ENCODE data around the gene C4orf50. TPM values are rescaled to one million over a fixed set of nuclear protein-coding genes. Genes with fewer than 3 reads are reported as not detected.

Gene C4orf50
- total RNA-seq, 1 donor from 2014 or later = not detected

DNA sequence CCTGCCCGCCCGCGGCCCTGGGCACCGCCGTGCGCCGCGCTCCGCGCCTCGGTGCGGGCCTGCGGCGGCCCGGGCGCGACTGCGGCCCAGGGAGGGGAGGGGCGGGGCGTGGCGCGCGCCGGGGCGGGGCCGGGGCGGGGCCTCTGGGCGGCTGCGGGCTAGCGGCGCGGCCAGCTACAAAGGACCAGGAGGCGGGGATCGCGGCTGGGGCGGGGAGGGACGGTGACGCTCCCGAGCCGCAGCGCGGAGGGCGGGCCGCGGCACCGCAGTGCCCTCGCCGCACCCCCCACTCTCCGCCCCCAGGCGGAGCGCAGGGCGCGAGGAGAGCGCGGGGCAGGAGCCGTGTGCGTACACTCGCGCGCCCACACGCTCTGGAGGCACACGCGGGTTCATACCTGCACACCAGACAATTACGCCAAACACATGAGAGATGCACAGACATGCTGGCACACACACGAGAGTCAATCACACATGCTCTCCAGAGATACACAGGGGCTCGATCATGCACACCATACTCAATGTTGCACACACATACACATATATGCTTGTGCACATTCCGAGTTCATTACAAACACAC, 125.1 kb downstream of the C4orf50 start, which contains the start of gene CRMP1:
Gene CRMP1, minus strand, starts transcription at position 83 of the 577 bp plus-strand sequence. CDS start 117 bp downstream, outside the sequence.
- Histone ChIP-seq H3K9me3 (replicated peaks) (peaks cover 10% of the 10 kb centered on the region), H3K36me3 (no peaks in the 10 kb centered on the region), H3K4me1 (peaks cover 24% of the 10 kb centered on the region), H3K4me3 (peak within 1 kb of the TSS; percentile 49), H3K27me3 (ENCODE audit: low read depth) (peaks cover 98% of the 10 kb centered on the region), H3K27ac (replicated peaks) (no peak within 1 kb of the TSS)
- TF ChIP-seq, protein P1, sequence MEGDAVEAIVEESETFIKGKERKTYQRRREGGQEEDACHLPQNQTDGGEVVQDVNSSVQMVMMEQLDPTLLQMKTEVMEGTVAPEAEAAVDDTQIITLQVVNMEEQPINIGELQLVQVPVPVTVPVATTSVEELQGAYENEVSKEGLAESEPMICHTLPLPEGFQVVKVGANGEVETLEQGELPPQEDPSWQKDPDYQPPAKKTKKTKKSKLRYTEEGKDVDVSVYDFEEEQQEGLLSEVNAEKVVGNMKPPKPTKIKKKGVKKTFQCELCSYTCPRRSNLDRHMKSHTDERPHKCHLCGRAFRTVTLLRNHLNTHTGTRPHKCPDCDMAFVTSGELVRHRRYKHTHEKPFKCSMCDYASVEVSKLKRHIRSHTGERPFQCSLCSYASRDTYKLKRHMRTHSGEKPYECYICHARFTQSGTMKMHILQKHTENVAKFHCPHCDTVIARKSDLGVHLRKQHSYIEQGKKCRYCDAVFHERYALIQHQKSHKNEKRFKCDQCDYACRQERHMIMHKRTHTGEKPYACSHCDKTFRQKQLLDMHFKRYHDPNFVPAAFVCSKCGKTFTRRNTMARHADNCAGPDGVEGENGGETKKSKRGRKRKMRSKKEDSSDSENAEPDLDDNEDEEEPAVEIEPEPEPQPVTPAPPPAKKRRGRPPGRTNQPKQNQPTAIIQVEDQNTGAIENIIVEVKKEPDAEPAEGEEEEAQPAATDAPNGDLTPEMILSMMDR (IDR thresholded peaks at IDR 0.05; ENCODE audit: borderline replicate concordance) = no peak
- DNase-seq = no peak
- intact Hi-C loops (cut with micrococcal nuclease) = no loop called here

DNA sequence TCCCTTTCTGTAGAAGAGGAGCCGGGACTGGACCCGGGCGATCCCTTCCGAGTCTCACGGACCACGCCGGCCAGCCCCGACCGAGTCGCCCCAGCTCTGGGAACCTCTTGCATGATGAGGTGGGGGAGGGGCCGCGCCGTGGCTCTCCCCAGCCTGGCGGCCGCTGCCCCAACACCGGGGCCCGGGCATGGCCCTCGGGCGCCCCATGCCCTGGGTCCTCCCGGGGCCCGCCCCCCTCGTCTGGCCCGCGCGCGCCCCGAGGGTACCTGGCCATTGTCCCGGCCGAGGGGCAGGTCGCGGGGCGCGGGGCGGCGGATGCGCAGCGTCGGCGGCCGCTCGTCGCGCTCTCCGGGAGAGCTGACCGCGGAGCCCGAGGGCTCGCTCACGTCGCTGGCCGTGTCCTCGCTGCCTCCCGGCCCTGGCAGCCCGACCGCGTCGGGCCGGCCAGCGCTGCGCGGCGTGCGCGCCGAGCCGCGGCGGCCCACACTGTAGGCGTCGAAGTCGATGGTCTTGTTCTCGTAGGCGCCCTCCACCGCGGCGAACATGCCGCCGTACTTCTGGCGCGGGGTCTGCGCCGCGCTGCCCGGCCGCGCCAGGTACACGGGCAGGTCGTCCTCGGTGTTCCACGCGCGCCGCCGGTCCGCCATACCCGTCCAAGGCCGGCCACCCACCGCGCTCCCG, 125.8 kb downstream of the C4orf50 start:
- no peak for DNase-seq
- peaks cover 30% of the 10 kb centered on the region for H3K4me1 ChIP-seq
- H3K9me3 ChIP-seq (replicated peaks) = peaks cover 10% of the 10 kb centered on the region
- H3K4me3 ChIP-seq = peak overlapping the region; percentile 48
- H3K27ac ChIP-seq (replicated peaks) = no peak overlapping the region
- H3K36me3 ChIP-seq = no peaks in the 10 kb centered on the region
- intact Hi-C loops (cut with micrococcal nuclease) = no loop called here
- TF ChIP-seq, protein P1 (IDR thresholded peaks at IDR 0.05; ENCODE audit: borderline replicate concordance) = no peak
- H3K27me3 ChIP-seq (ENCODE audit: low read depth) = peaks cover 98% of the 10 kb centered on the region

DNA sequence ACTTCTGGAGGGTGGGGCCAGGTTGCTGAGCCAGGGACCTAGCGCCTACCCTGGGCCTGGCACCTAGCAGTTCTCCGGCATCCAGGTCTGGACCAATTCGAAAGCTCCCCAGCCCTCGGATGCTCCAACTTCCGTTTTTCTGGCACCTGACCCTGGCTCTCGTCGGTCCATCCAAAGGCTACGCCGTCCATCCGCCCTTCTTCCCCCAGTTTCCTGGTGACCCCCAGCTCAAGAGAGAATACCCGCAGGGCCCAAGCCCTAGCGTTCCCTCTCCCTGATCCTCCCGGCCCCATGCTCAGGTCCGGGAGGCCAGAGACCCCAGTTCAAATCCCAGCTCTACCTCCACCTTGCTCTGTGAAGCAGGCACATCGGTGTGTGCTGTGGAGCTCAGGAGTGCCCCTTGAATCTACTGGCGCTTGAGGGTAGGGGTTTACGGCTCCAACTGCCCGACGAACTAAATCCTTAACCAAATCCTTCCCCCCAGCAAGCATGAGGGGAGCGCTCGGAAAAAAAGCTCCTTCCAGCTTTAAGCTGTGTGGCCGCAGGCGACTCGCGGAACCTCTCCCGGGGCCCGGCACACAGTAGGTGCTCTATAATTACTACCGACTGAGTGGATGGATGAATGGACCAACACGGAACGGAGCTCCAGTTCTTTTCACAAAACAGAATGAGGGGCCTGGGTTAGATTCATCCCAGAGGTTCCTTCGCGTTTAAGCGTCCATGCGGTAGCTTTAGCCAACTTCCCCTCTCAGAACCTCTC, 126.5 kb downstream of the C4orf50 start:
- Histone ChIP-seq H3K9me3 (replicated peaks) (peaks cover 3% of the 10 kb centered on the region), H3K36me3 (no peaks in the 10 kb centered on the region), H3K27me3 (ENCODE audit: low read depth) (peaks cover 98% of the 10 kb centered on the region), H3K4me1 (peaks cover 36% of the 10 kb centered on the region), H3K4me3 (peak overlapping the region; percentile 48), H3K27ac (replicated peaks) (no peak overlapping the region)
- TF ChIP-seq, protein P1 (IDR thresholded peaks at IDR 0.05; ENCODE audit: borderline replicate concordance) = no peak
- no peak for DNase-seq
- intact Hi-C loops (cut with micrococcal nuclease) = no loop called here

DNA sequence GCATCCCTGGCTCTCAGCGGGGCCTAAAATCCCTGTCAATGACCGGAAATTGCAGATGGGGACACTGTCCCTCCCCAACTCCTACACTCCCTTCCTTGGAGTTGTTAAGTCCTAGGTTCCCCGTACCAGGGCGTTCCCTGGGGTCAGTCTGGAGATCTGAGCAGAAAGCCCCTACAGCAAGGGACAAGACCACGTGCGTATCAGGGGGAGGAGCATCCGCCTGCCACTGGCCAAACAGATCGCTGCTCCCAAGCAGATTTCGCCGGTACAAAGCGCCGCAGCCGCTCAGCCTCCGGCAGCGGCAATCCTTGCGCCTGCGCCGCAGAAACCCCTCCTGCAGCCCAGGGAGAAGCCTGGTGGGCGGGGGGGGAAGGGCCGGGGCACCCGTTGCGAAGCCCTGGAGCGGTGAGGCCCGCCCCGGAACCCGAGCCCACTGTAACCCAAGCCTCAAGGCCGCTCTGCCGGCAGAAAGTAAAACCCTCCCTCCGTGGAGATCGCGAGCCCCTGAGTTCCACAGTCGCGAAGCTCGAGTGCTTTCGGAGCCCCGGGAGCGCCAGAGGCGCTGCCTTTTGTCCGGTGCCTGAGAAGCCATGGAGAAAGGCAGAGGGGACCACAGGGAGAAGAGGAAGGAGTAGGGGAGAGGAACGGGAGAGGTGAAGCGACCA, 128.0 kb downstream of the C4orf50 start:
- H3K27me3 ChIP-seq (ENCODE audit: low read depth) = peaks cover 98% of the 10 kb centered on the region
- peak overlapping the region; percentile 54 for H3K4me3 ChIP-seq
- H3K4me1 ChIP-seq = peaks cover 36% of the 10 kb centered on the region
- TF ChIP-seq, protein P1 (IDR thresholded peaks at IDR 0.05; ENCODE audit: borderline replicate concordance) = no peak
- no peak overlapping the region for H3K27ac ChIP-seq (replicated peaks)
- no peaks in the 10 kb centered on the region for H3K36me3 ChIP-seq
- DNase-seq = no peak
- intact Hi-C loops (cut with micrococcal nuclease) = no loop called here
- no peaks in the 10 kb centered on the region for H3K9me3 ChIP-seq (replicated peaks)

DNA sequence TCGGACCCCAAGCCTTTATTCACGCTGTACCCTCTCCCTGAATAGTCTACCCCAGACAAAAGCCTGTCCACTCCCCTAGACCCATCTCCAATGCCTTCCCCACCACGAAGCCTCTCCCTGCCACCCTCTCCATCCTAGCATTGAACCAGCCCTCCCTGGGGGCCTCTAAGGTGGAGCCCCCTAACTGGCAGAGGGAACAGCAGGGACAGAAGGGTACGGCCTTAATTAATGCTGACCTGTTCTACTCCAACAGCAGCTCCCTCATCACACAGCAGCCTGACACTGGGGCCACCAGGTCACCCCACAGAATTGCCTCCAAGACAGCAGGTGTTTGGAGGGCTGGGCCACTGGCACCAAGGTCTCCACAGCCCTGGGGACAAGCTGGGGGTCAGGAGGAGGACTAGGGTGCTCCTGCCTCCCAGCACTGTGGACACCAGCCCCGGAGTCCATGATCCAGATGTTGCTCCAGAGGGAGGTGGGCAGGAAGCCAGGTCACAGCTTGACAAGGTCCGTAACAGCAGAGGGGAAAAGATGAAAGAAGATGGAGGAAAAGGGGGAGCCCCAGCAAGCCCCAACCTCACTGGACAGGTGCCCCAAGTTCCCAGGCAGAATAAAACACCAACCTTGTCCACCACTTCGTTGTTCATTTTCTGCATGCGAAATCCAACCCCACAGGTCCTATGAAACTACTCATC, 129.1 kb downstream of the C4orf50 start:
- H3K9me3 ChIP-seq (replicated peaks) = no peaks in the 10 kb centered on the region
- H3K27me3 ChIP-seq (ENCODE audit: low read depth) = peaks cover 98% of the 10 kb centered on the region
- peak overlapping the region; percentile 71 for H3K4me3 ChIP-seq
- no peak overlapping the region for H3K27ac ChIP-seq (replicated peaks)
- H3K36me3 ChIP-seq = no peaks in the 10 kb centered on the region
- intact Hi-C loops (cut with micrococcal nuclease) = no loop called here
- DNase-seq = no peak
- H3K4me1 ChIP-seq = peaks cover 36% of the 10 kb centered on the region
- TF ChIP-seq, protein P1 (IDR thresholded peaks at IDR 0.05; ENCODE audit: borderline replicate concordance) = no peak

All from left ventricle myocardium inferior (tissue), 1 donor.